HepG2 (cell line): ENCODE data around the gene EOMES. TPM values are rescaled to one million over a fixed set of nuclear protein-coding genes. Genes with fewer than 3 reads are reported as not detected.

Source experiments
- polyA plus RNA-seq, 8 experiments: library from polyadenylated mRNA; depleted of rRNA in 3 of 8; stranded (reverse) in 7 of 8; unstranded in 1 of 8; fragments of >200 nt; fragmentation: Illumina TruSeq in 4 of 8; extraction: Trizol in 4 of 8; gene quantifications; 2 replicates each; pipeline versions ENCODE4 v1.2.1 to v1.2.3, GENCODE V29; 2011 to 2016; ENCODE audit warnings: low read depth in 4 of 8, missing spikeins in 1 of 8, mixed read lengths in 1 of 8; ENCODE audit not compliant: insufficient read depth in 1 of 8
- total RNA-seq, 5 experiments: library from RNA; depleted of rRNA; stranded (reverse); fragments of >200 nt; fragmentation: Illumina TruSeq; extraction: Trizol; gene quantifications; 2 replicates each; pipeline ENCODE4 v1.2.3, GENCODE V29; 2016; ENCODE audit warnings: low read depth in 1 of 5

Gene EOMES
- total and polyA plus RNA-seq, 2 of the 13 experiments (the other 11 are each of a cell fraction or from before 2014, with no cell fraction given), result 0.11 to 0.12 TPM

Other genes starting within 250 kb of the EOMES start
- 34.0 and 43.8 TPM in 2 replicates for gene SLC4A7, start 237.9 kb downstream of the EOMES start, total RNA-seq (2016; rRNA removed; fragmentation: Illumina TruSeq; extraction: Trizol)
- gene SLC4A7, start 237.9 kb downstream of the EOMES start, polyA plus RNA-seq (2011; rRNA removed), result 11.5 and 16.4 TPM in 2 replicates